GM23248 (cell line): ENCODE data around the gene SLC16A8. TPM values are rescaled to one million over a fixed set of nuclear protein-coding genes. Genes with fewer than 3 reads are reported as not detected.

Experiments used
- DNase-seq: peaks from one replicate; pipeline ENCODE4 v3.0.0-alpha.2; 2015
- H2AFZ ChIP-seq: fragments of 200-600 bp; sonication (generic); 2 replicates; pipeline ENCODE4 v1.6.1; 2016; ENCODE audit warnings: antibody characterized with exemption
- H3F3A ChIP-seq: fragments of 200-600 bp; sonication (generic); 2 replicates; pipeline ENCODE4 v1.6.1; 2016; ENCODE audit warnings: mild to moderate bottlenecking, antibody characterized with exemption, mixed run types; ENCODE audit not compliant: insufficient read depth
- H3K27ac ChIP-seq: fragments of 200-600 bp; sonication (generic); 2 replicates; pipeline ENCODE4 v1.5.1; 2016; ENCODE audit warnings: mild to moderate bottlenecking
- H3K27me3 ChIP-seq: fragments of 200-600 bp; sonication (generic); replicated peaks from 2 replicates; pipeline ENCODE4 v1.6.1; 2016; ENCODE audit warnings: mild to moderate bottlenecking; ENCODE audit not compliant: insufficient read depth
- H3K36me3 ChIP-seq: fragments of 200-600 bp; sonication (generic); 2 replicates; pipeline ENCODE4 v1.6.1; 2016; ENCODE audit warnings: low read depth, mild to moderate bottlenecking
- H3K4me1 ChIP-seq: fragments of 200-600 bp; sonication (generic); 2 replicates; pipeline ENCODE4 v1.6.1; 2016; ENCODE audit warnings: mild to moderate bottlenecking; ENCODE audit not compliant: insufficient read depth
- H3K4me2 ChIP-seq: fragments of 200-600 bp; sonication (generic); one replicate; pipeline ENCODE4 v1.6.1; 2016; ENCODE audit warnings: mild to moderate bottlenecking; ENCODE audit not compliant: unreplicated experiment
- H3K4me3 ChIP-seq: fragments of 200-600 bp; sonication (generic); 2 replicates; pipeline ENCODE4 v1.5.1; 2016; ENCODE audit warnings: mild to moderate bottlenecking
- H3K79me2 ChIP-seq: fragments of 200-600 bp; sonication (generic); 2 replicates; pipeline ENCODE4 v1.6.1; 2016; ENCODE audit warnings: mild to moderate bottlenecking; ENCODE audit not compliant: insufficient read depth
- H3K9ac ChIP-seq: fragments of 200-600 bp; sonication (generic); 2 replicates; pipeline ENCODE4 v1.6.1; 2016; ENCODE audit warnings: mild to moderate bottlenecking
- H3K9me2 ChIP-seq: fragments of 200-600 bp; sonication (generic); 2 replicates; pipeline ENCODE4 v1.6.1; 2016; ENCODE audit warnings: mixed run types, mild to moderate bottlenecking, moderate library complexity; ENCODE audit not compliant: insufficient read depth
- H3K9me3 ChIP-seq: fragments of 200-600 bp; sonication (generic); one replicate; pipeline ENCODE4 v1.6.1; 2017; ENCODE audit warnings: low read depth
- H4K20me1 ChIP-seq: fragments of 200-600 bp; sonication (generic); 2 replicates; pipeline ENCODE4 v1.6.0; 2016; ENCODE audit not compliant: insufficient read depth
- EZH2 ChIP-seq: fragments of 200-600 bp; sonication (generic); IDR thresholded peaks from 2 replicates; pipeline ENCODE4 v1.6.1; 2018; ENCODE audit warnings: antibody characterized with exemption, mild to moderate bottlenecking; ENCODE audit not compliant: insufficient read depth, poor library complexity, severe bottlenecking
- EZH2phosphoT487 ChIP-seq: fragments of 200-600 bp; sonication (generic); IDR thresholded peaks from 2 replicates; pipeline ENCODE4 v1.6.1; 2018; ENCODE audit warnings: antibody characterized with exemption, moderate library complexity, mild to moderate bottlenecking, low read depth; ENCODE audit not compliant: insufficient read depth
- WGBS, 2 experiments: methylation state at CpG; one replicate each; pipeline ENCODE4 v1.1.6; 2015 to 2017; ENCODE audit warnings: low lambda C conversion rate in 2 of 2, low coverage in 1 of 2; ENCODE audit errors: missing lambda C conversion rate in 2 of 2; 5-methylcytosine and 5-hydroxymethylcytosine counted together
- in situ Hi-C: fragments of 300-500 bp; cut with MboI; formaldehyde crosslinking; loops from 2 replicates; pipeline ENCODE4 v1.15.0; 2020
- polyA plus RNA-seq: library from polyadenylated mRNA; unstranded; fragments of >200 nt; fragmentation: Nextera tagmentation; extraction: Ambion mirVana; gene quantifications from 2 replicates; pipeline ENCODE4 v1.2.1, GENCODE V29; 2016
- total RNA-seq: library from RNA; depleted of rRNA; stranded (reverse); fragments of >200 nt; shearing (Covaris generic); gene quantifications from 2 replicates; pipeline ENCODE4 v1.2.3, GENCODE V29; 2014; rRNA removed

The SLC16A8 gene
- total RNA-seq (0.51 and 1.4 TPM in 2 replicates), polyA plus RNA-seq (0.52 and 1.3 TPM in 2 replicates)

DNA sequence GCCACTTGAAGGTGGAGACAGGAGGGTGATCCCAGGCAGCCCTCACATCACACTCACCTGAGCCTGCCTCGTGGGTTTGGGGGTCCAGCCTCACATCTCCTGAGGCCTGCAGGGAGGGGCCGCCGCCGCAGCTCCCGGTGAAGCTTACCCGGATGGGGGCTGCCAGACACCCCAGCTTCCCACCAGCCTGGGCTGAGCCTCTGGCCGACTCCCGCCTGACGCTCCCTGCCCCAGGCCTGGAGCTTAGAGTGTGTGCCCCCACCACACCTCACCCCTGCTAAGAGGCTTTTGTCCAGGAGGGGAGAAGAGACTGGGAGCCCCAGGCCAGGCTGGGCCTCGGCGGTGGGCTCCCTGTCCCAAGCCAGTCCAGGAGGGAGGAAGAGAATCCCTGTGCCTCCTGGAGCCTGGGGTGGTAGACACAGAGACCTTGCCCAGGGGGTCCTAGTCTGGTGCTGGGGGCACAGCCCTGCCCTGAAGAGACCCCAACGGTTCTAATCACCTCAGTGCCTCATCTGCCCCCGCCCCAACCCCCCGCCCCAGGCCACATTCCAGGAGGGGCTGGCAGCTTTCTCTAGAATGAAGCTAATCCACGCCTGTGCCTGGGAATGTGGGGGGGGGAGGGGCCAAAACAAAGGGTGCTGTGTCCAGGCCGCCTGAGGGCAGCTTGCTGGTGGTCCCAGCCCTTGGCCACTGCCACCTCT is at the start of gene SLC16A8:
SLC16A8 (minus strand) TSS at position 254 of the 701 bp plus-strand sequence. CDS start 1,311 bp downstream, outside the sequence.
- Histone ChIP-seq H3K79me2 (no peaks in the 10 kb centered on the region), H3K4me1 (no peaks in the 10 kb centered on the region), H3F3A (no peaks in the 10 kb centered on the region), H2AFZ (no peak within 1 kb of the TSS), H4K20me1 (no peaks in the 10 kb centered on the region), H3K9me2 (no peaks in the 10 kb centered on the region), H3K4me3 (no peak within 1 kb of the TSS), H3K9me3 (no peaks in the 10 kb centered on the region), H3K27ac (no peak within 1 kb of the TSS), H3K9ac (no peak within 1 kb of the TSS), H3K4me2 (no peak within 1 kb of the TSS), H3K36me3 (no peaks in the 10 kb centered on the region), H3K27me3 (no peaks in the 10 kb centered on the region)
- in situ Hi-C loops, result no loop called here
- no peak for TF ChIP-seq EZH2
- no peak for TF ChIP-seq EZH2phosphoT487
- DNase-seq, result no peak
- WGBS, 2 experiments, result 79 to 80% methylated on average over 13 to 16 of the region's 16 CpGs

DNA sequence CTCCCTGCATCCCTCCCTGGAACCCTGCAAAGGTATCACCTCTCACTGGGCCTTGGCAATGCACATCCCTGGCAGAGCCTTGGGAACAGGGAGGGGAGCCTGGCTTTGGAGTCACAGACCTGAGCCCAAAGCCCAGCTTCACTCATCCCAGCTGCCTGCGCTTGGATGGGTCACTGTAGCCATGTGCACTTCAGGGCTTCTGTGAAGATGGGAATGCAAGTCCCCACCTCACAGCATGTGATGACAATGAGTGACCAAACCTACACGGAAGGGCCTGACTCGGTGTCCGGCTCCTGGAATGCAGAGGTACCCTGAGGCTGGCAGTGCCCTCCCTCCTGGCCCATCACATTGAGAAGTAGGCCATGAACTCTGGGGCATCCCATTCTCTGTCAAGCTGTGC is 49.3 kb upstream of the SLC16A8 start:
- no peaks in the 10 kb centered on the region for H4K20me1 ChIP-seq

DNA sequence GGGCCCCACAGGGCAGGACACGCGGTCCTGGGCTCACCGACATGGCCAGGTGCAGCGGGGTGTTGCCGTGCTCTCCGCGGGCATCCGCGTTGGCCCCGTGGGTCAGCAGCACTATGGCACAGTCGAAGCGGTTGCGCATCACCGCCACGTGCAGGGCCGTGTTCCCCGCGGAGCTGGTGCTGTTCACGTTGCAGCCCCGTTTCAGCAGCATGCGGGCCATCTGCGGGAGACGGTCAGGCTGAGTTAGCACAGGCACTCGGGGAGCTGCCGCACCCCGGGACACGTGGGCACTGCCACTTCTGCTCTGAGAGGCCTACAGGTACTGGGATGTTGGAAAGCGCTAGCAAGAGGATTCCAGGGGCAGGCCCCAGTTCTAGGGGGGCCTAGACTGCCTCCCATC is 48.8 kb upstream of the SLC16A8 start:
- Histone ChIP-seq H3K4me1 (peaks cover 11% of the 10 kb centered on the region), H3K27ac (no peak overlapping the region), H3K9me3 (no peaks in the 10 kb centered on the region), H4K20me1 (no peaks in the 10 kb centered on the region), H3K4me3 (no peak overlapping the region), H3K9ac (no peak overlapping the region), H3F3A (peaks cover 4% of the 10 kb centered on the region; the same call in 1 of the 2 replicates), H3K36me3 (no peaks in the 10 kb centered on the region), H3K4me2 (no peak overlapping the region), H3K9me2 (no peaks in the 10 kb centered on the region), H3K79me2 (no peaks in the 10 kb centered on the region), H3K27me3 (no peaks in the 10 kb centered on the region), H2AFZ (no peak overlapping the region)
- DNase-seq, result no peak
- in situ Hi-C loops, result no loop called here
- TF ChIP-seq EZH2phosphoT487 (no peak), EZH2 (no peak)
- 93 to 94% methylated on average over 21 to 28 of the region's 28 CpGs for WGBS, 2 experiments

More for the DNA sequence above, 49.3 kb upstream of the SLC16A8 start:
- no peak for DNase-seq
- Histone ChIP-seq H3K79me2 (no peaks in the 10 kb centered on the region), H2AFZ (no peak overlapping the region), H3K9ac (no peak overlapping the region), H3K27me3 (no peaks in the 10 kb centered on the region), H3K4me1 (peaks cover 11% of the 10 kb centered on the region), H3K27ac (no peak overlapping the region), H3K9me3 (no peaks in the 10 kb centered on the region), H3K4me3 (no peak overlapping the region), H3K36me3 (no peaks in the 10 kb centered on the region), H3F3A (peaks cover 4% of the 10 kb centered on the region; the same call in 1 of the 2 replicates), H3K4me2 (no peak overlapping the region), H3K9me2 (no peaks in the 10 kb centered on the region)
- in situ Hi-C loops, result no loop called here
- 95 to 96% methylated on average over 4 of the region's 4 CpGs for WGBS, 2 experiments
- no peak for TF ChIP-seq EZH2
- TF ChIP-seq EZH2phosphoT487, result no peak

GRCh38 chr22:38132136-38132535 is 48.2 kb upstream of the SLC16A8 start:
- TF ChIP-seq EZH2 (no peak), EZH2phosphoT487 (no peak)
- Histone ChIP-seq H3F3A (peaks cover 4% of the 10 kb centered on the region; the same call in 1 of the 2 replicates), H2AFZ (no peak overlapping the region), H3K9me2 (no peaks in the 10 kb centered on the region), H3K36me3 (no peaks in the 10 kb centered on the region), H3K27me3 (no peaks in the 10 kb centered on the region), H4K20me1 (no peaks in the 10 kb centered on the region), H3K4me1 (peaks cover 11% of the 10 kb centered on the region), H3K4me3 (no peak overlapping the region), H3K79me2 (no peaks in the 10 kb centered on the region), H3K9ac (no peak overlapping the region), H3K27ac (no peak overlapping the region), H3K4me2 (no peak overlapping the region), H3K9me3 (no peaks in the 10 kb centered on the region)
- in situ Hi-C loops, result no loop called here
- WGBS, 2 experiments, result 85% methylated on average over 7 of the region's 7 CpGs
- no peak for DNase-seq
